Measurements from ENCODE around the gene ZNF595.
A peak's percentile ranks its signal among the peaks of the same experiment; 100 is the strongest.
"Not testable (repeated sequence)": the region's sequence is repeated elsewhere in the genome, so short reads cannot be mapped to it uniquely, and the experiment has no call there.

The ZNF595 gene

GRCh38 chr4:86559-87324 lies 33.6 kb downstream of the ZNF595 start:
- DNase-seq = not testable (repeated sequence)

- no peak for DNase-seq
Measured at GRCh38 chr4:98386-98785, 45.3 kb downstream of the ZNF595 start.

GRCh38 chr4:99863-100262 lies 46.7 kb downstream of the ZNF595 start:
- DNase-seq = no peak

GRCh38 chr4:107083-107443 lies 53.9 kb downstream of the ZNF595 start:
- no peak for DNase-seq

- no peak for DNase-seq
Measured at GRCh38 chr4:107444-108429, 54.6 kb downstream of the ZNF595 start.

- DNase-seq = no peak
Measured at GRCh38 chr4:112771-113170, 59.6 kb downstream of the ZNF595 start.

GRCh38 chr4:113732-114131 lies 60.6 kb downstream of the ZNF595 start:
- no peak for DNase-seq

- no peak for DNase-seq
Measured at GRCh38 chr4:114149-114548, 61.0 kb downstream of the ZNF595 start.

GRCh38 chr4:116499-116898 lies 63.4 kb downstream of the ZNF595 start:
- no peak for DNase-seq

GRCh38 chr4:120616-121015 lies 67.5 kb downstream of the ZNF595 start:
- DNase-seq = no peak

- no peak for DNase-seq
Measured at GRCh38 chr4:121408-122084, 68.4 kb downstream of the ZNF595 start.

- DNase-seq = not testable (repeated sequence)
Measured at GRCh38 chr4:123922-124274, 70.8 kb downstream of the ZNF595 start.

GRCh38 chr4:124275-125081 lies 71.4 kb downstream of the ZNF595 start, which contains the start of gene ZNF718:
Gene ZNF718 (plus strand): TSS chr4:124501. CDS start chr4:124671, 170 bp downstream.
- peak; percentile 71 for DNase-seq

GRCh38 chr4:125091-125771 lies 72.1 kb downstream of the ZNF595 start:
- DNase-seq = no peak

- DNase-seq = no peak
Measured at GRCh38 chr4:125833-126232, 72.7 kb downstream of the ZNF595 start.

GRCh38 chr4:132483-132882 lies 79.4 kb downstream of the ZNF595 start:
- no peak for DNase-seq

Data from NCI-H2171 (cell line).